ENCODE measurements around the gene PXDC1. TPM values are rescaled to one million over a fixed set of nuclear protein-coding genes. Genes with fewer than 3 reads are reported as not detected.

The PXDC1 gene
- total and polyA plus RNA-seq, 4 donors: 24.1 to 106 (median 77.6) TPM

DNA sequence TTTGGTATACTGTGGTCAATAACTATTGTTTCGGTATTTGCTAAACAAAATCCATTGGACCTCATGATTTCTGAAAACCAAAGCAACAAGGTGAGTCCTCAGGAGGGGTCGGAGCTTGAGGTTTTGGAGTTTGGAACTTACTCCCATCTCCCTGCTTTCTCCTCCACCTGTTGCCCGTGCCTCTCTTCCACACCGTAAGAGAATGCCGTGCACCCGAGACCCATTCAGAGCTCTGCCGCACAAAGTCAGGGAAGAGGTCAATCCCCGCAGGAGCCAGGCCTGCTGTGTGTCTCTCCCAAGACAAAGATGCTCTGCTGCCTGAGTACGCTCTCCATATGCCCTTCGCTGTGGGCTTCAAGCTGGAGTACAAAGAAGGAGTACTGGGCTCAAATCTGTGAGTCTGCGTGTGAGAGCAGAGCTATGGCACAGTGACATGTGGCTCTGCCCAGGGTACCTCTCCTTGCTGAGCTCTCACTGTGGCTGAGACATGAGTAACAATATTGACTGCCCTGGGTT lies 23.9 kb downstream of the PXDC1 start (continued):
- TF ChIP-seq, protein P1, sequence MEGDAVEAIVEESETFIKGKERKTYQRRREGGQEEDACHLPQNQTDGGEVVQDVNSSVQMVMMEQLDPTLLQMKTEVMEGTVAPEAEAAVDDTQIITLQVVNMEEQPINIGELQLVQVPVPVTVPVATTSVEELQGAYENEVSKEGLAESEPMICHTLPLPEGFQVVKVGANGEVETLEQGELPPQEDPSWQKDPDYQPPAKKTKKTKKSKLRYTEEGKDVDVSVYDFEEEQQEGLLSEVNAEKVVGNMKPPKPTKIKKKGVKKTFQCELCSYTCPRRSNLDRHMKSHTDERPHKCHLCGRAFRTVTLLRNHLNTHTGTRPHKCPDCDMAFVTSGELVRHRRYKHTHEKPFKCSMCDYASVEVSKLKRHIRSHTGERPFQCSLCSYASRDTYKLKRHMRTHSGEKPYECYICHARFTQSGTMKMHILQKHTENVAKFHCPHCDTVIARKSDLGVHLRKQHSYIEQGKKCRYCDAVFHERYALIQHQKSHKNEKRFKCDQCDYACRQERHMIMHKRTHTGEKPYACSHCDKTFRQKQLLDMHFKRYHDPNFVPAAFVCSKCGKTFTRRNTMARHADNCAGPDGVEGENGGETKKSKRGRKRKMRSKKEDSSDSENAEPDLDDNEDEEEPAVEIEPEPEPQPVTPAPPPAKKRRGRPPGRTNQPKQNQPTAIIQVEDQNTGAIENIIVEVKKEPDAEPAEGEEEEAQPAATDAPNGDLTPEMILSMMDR (IDR thresholded peaks at IDR 0.05; ENCODE audit: low read depth, low read length, missing input control): no peak
- TF ChIP-seq HNF4G (IDR thresholded peaks at IDR 0.05) (no peak), FOXA1 (IDR thresholded peaks at IDR 0.05) (no peak), HNF4A (conservative IDR thresholded peaks at IDR 0.05) (no peak)

DNA sequence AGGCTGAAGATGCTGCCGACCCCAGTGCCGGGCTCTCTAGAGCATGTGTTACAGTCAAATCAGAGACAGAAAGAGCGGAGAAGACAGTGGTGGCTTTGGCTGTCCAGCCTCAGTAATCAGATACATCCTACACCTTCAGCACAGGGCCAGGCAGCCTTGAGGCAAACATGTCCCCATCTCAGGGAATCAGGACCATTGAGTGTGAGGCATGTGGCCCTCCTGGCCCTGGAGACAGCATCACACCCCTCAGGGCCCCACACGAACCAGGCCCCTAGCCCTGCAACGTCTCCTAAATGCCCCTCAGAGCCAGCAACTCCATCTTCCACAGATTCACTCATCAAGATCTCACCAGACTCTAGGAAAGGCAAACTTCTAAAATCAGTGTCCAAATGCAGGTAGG lies 24.5 kb downstream of the PXDC1 start:
- no peak for DNase-seq (ENCODE audit: low spot score)
- Histone ChIP-seq H3K4me3 (ENCODE audit: low read depth in 1 of 3, low read length in 3 of 3) (no peak overlapping the region), H3K9ac (ENCODE audit: low read depth in 1 of 2, low read length in 2 of 2) (no peak overlapping the region), H3K4me1 (ENCODE audit: control insufficient read depth in 4 of 4, insufficient read depth in 4 of 4, low read length in 3 of 4) (peaks cover 0 to 6% (median 5%) of the 10 kb centered on the region in 4 donors), H3K27me3 (ENCODE audit: control insufficient read depth in 4 of 4, insufficient read depth in 4 of 4, low read length in 3 of 4) (no peaks in the 10 kb centered on the region), H3K36me3 (ENCODE audit: control insufficient read depth in 4 of 4, insufficient read depth in 3 of 4, low read depth in 1 of 4, low read length in 3 of 4) (peaks cover 25 to 78% (median 66%) of the 10 kb centered on the region in 4 donors), H3K27ac (ENCODE audit: low read depth in 1 of 2, low read length in 2 of 2) (no peak overlapping the region), H3K9me3 (ENCODE audit: control insufficient read depth in 4 of 4, low read length in 3 of 4) (no peaks in the 10 kb centered on the region)
- WGBS: 88% methylated on average over 5 of the region's 5 CpGs
- no peak for TF ChIP-seq SP1 (IDR thresholded peaks at IDR 0.05)
- TF ChIP-seq HNF4A (conservative IDR thresholded peaks at IDR 0.05): no peak
- TF ChIP-seq, protein P2, sequence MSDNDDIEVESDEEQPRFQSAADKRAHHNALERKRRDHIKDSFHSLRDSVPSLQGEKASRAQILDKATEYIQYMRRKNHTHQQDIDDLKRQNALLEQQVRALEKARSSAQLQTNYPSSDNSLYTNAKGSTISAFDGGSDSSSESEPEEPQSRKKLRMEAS (IDR thresholded peaks at IDR 0.05): no peak
- TF ChIP-seq RXRA (IDR thresholded peaks at IDR 0.05): no peak
- TF ChIP-seq FOXA2 (IDR thresholded peaks at IDR 0.05): no peak
- TF ChIP-seq, protein P3, sequence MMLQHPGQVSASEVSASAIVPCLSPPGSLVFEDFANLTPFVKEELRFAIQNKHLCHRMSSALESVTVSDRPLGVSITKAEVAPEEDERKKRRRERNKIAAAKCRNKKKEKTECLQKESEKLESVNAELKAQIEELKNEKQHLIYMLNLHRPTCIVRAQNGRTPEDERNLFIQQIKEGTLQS (IDR thresholded peaks at IDR 0.05): no peak
- TF ChIP-seq YY1 (IDR thresholded peaks at IDR 0.05): no peak
- no peak for TF ChIP-seq NR2F2 (IDR thresholded peaks at IDR 0.05)
- TF ChIP-seq GABPA (IDR thresholded peaks at IDR 0.05 in 1 of 2, conservative IDR thresholded peaks at IDR 0.05 in 1 of 2): no peak
- no peak for TF ChIP-seq JUND (IDR thresholded peaks at IDR 0.05)
- no peak for TF ChIP-seq RAD21 (IDR thresholded peaks at IDR 0.05)
- TF ChIP-seq, protein P4, sequence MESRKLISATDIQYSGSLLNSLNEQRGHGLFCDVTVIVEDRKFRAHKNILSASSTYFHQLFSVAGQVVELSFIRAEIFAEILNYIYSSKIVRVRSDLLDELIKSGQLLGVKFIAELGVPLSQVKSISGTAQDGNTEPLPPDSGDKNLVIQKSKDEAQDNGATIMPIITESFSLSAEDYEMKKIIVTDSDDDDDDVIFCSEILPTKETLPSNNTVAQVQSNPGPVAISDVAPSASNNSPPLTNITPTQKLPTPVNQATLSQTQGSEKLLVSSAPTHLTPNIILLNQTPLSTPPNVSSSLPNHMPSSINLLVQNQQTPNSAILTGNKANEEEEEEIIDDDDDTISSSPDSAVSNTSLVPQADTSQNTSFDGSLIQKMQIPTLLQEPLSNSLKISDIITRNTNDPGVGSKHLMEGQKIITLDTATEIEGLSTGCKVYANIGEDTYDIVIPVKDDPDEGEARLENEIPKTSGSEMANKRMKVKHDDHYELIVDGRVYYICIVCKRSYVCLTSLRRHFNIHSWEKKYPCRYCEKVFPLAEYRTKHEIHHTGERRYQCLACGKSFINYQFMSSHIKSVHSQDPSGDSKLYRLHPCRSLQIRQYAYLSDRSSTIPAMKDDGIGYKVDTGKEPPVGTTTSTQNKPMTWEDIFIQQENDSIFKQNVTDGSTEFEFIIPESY (IDR thresholded peaks at IDR 0.05): no peak

DNA sequence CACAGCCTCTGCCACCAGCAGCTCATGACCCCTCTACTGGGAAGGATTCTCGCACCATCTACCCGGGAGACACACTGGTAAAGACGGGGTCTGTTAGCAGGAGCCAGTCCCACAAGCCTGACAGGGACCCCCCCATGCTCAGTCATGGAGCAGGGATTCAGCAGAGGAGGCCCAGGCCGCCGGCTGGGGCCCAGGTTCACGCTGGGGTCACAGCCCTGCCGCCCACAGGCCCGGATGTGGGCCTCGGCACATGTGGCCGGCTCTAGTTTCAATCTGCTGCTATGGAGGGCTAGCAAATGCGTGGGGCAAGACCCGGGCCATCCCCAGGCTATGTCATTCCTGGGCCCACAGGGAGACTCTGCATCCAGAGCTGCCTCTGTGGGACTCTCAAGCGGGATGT lies 25.1 kb downstream of the PXDC1 start:
- no peak overlapping the region for H3K4me3 ChIP-seq (ENCODE audit: low read depth in 1 of 3, low read length in 3 of 3)
- H3K9ac ChIP-seq (ENCODE audit: low read depth in 1 of 2, low read length in 2 of 2): no peak overlapping the region
- H3K27me3 ChIP-seq (ENCODE audit: control insufficient read depth in 4 of 4, insufficient read depth in 4 of 4, low read length in 3 of 4): no peaks in the 10 kb centered on the region
- H3K27ac ChIP-seq (ENCODE audit: low read depth in 1 of 2, low read length in 2 of 2): no peak overlapping the region
- peaks cover 0 to under 1% (median 0%) of the 10 kb centered on the region in 4 donors for H3K4me1 ChIP-seq (ENCODE audit: control insufficient read depth in 4 of 4, insufficient read depth in 4 of 4, low read length in 3 of 4)
- 91% methylated on average over 13 of the region's 13 CpGs for WGBS
- TF ChIP-seq TAF1 (conservative IDR thresholded peaks at IDR 0.05): no peak
- no peak for TF ChIP-seq GABPA (IDR thresholded peaks at IDR 0.05 in 1 of 2, conservative IDR thresholded peaks at IDR 0.05 in 1 of 2)
- TF ChIP-seq, protein P4 (IDR thresholded peaks at IDR 0.05): no peak
- TF ChIP-seq HNF4A (conservative IDR thresholded peaks at IDR 0.05): no peak
- TF ChIP-seq, protein P2 (IDR thresholded peaks at IDR 0.05): no peak
- TF ChIP-seq FOXA2 (IDR thresholded peaks at IDR 0.05): no peak
- peaks cover 25 to 81% (median 68%) of the 10 kb centered on the region in 4 donors for H3K36me3 ChIP-seq (ENCODE audit: control insufficient read depth in 4 of 4, insufficient read depth in 3 of 4, low read depth in 1 of 4, low read length in 3 of 4)
- no peak for DNase-seq (ENCODE audit: low spot score)
- no peaks in the 10 kb centered on the region for H3K9me3 ChIP-seq (ENCODE audit: control insufficient read depth in 4 of 4, low read length in 3 of 4)

All from liver (tissue), 9 donors.